Measurements from ENCODE around the gene P2RY2.

Gene P2RY2

GRCh38 chr11:73259406-73260126 lies 41.5 kb downstream of the P2RY2 start:
- Histone ChIP-seq H3K27ac (ENCODE audit: low read length) (no peak overlapping the region), H2AFZ (ENCODE audit: low read depth, low read length) (no peak overlapping the region), H3K27me3 (ENCODE audit: low read depth, low read length) (no peaks in the 10 kb centered on the region), H3K4me1 (ENCODE audit: low read length) (no peaks in the 10 kb centered on the region), H3K4me3 (ENCODE audit: low read length) (no peak overlapping the region), H4K20me1 (ENCODE audit: insufficient read depth, low read length) (no peaks in the 10 kb centered on the region), H3K9me3 (ENCODE audit: insufficient read depth, low read length) (no peaks in the 10 kb centered on the region), H3K79me2 (ENCODE audit: low read length) (no peaks in the 10 kb centered on the region), H3K4me2 (ENCODE audit: low read length) (no peak overlapping the region), H3K9ac (ENCODE audit: low read length) (no peak overlapping the region), H3K36me3 (replicated peaks; ENCODE audit: low read depth, low read length) (no peaks in the 10 kb centered on the region)
- no peak for TF ChIP-seq EZH2phosphoT487 (IDR thresholded peaks at IDR 0.05; ENCODE audit: low read depth)
- TF ChIP-seq CTCF (IDR thresholded peaks at IDR 0.05; ENCODE audit: low read depth, low read length): no peak

- H3K9me3 ChIP-seq (ENCODE audit: insufficient read depth, low read length): no peaks in the 10 kb centered on the region
- no peaks in the 10 kb centered on the region for H3K27me3 ChIP-seq (ENCODE audit: low read depth, low read length)
- H3K4me3 ChIP-seq (ENCODE audit: low read length): no peak overlapping the region
- no peaks in the 10 kb centered on the region for H3K36me3 ChIP-seq (replicated peaks; ENCODE audit: low read depth, low read length)
- H2AFZ ChIP-seq (ENCODE audit: low read depth, low read length): no peak overlapping the region
- no peak overlapping the region for H3K27ac ChIP-seq (ENCODE audit: low read length)
- H3K9ac ChIP-seq (ENCODE audit: low read length): no peak overlapping the region
- H3K4me2 ChIP-seq (ENCODE audit: low read length): no peak overlapping the region
- no peak for TF ChIP-seq CTCF (IDR thresholded peaks at IDR 0.05; ENCODE audit: low read depth, low read length)
- no peak for TF ChIP-seq EZH2phosphoT487 (IDR thresholded peaks at IDR 0.05; ENCODE audit: low read depth)
- H4K20me1 ChIP-seq (ENCODE audit: insufficient read depth, low read length): no peaks in the 10 kb centered on the region
- no peaks in the 10 kb centered on the region for H3K4me1 ChIP-seq (ENCODE audit: low read length)
- no peaks in the 10 kb centered on the region for H3K79me2 ChIP-seq (ENCODE audit: low read length)
Observed at GRCh38 chr11:73260127-73260457, 42.0 kb downstream of the P2RY2 start.

- peaks cover 23% of the 10 kb centered on the region for H3K4me1 ChIP-seq (ENCODE audit: low read length)
- no peaks in the 10 kb centered on the region for H3K79me2 ChIP-seq (ENCODE audit: low read length)
- H3K4me3 ChIP-seq (ENCODE audit: low read length): no peak overlapping the region
- TF ChIP-seq EZH2phosphoT487 (IDR thresholded peaks at IDR 0.05; ENCODE audit: low read depth): no peak
- TF ChIP-seq CTCF (IDR thresholded peaks at IDR 0.05; ENCODE audit: low read depth, low read length): no peak
- no peak overlapping the region for H3K9ac ChIP-seq (ENCODE audit: low read length)
- H4K20me1 ChIP-seq (ENCODE audit: insufficient read depth, low read length): no peaks in the 10 kb centered on the region
- H3K27ac ChIP-seq (ENCODE audit: low read length): no peak overlapping the region
- no peak overlapping the region for H2AFZ ChIP-seq (ENCODE audit: low read depth, low read length)
- no peak overlapping the region for H3K4me2 ChIP-seq (ENCODE audit: low read length)
- H3K27me3 ChIP-seq (ENCODE audit: low read depth, low read length): no peaks in the 10 kb centered on the region
- no peaks in the 10 kb centered on the region for H3K36me3 ChIP-seq (replicated peaks; ENCODE audit: low read depth, low read length)
- H3K9me3 ChIP-seq (ENCODE audit: insufficient read depth, low read length): no peaks in the 10 kb centered on the region
Observed at GRCh38 chr11:73262851-73263495, 44.9 kb downstream of the P2RY2 start.

GRCh38 chr11:73263640-73264039 lies 45.6 kb downstream of the P2RY2 start:
- no peak for TF ChIP-seq CTCF (IDR thresholded peaks at IDR 0.05; ENCODE audit: low read depth, low read length)
- TF ChIP-seq EZH2phosphoT487 (IDR thresholded peaks at IDR 0.05; ENCODE audit: low read depth): no peak
- Histone ChIP-seq H3K4me3 (ENCODE audit: low read length) (no peak overlapping the region), H3K36me3 (replicated peaks; ENCODE audit: low read depth, low read length) (no peaks in the 10 kb centered on the region), H3K9me3 (ENCODE audit: insufficient read depth, low read length) (no peaks in the 10 kb centered on the region), H3K4me2 (ENCODE audit: low read length) (no peak overlapping the region), H3K27ac (ENCODE audit: low read length) (no peak overlapping the region), H3K79me2 (ENCODE audit: low read length) (peaks cover 1% of the 10 kb centered on the region; the same call in 1 of the 2 replicates), H3K9ac (ENCODE audit: low read length) (no peak overlapping the region), H3K4me1 (ENCODE audit: low read length) (peaks cover 29% of the 10 kb centered on the region), H3K27me3 (ENCODE audit: low read depth, low read length) (no peaks in the 10 kb centered on the region), H2AFZ (ENCODE audit: low read depth, low read length) (no peak overlapping the region), H4K20me1 (ENCODE audit: insufficient read depth, low read length) (no peaks in the 10 kb centered on the region)
